Sigmoid colon (tissue), 4 donors: ENCODE results near the gene FLG.

ENCODE experiments used
- CTCF ChIP-seq, 4 experiments: fragments of 450-650 bp in 3 of 4; fragments of 200-600 bp in 1 of 4; IDR thresholded peaks; one replicate each; pipeline ENCODE4 v1.5.1; 2016 to 2019; ENCODE audit warnings: antibody characterized with exemption in 4 of 4, mild to moderate bottlenecking in 3 of 4, moderate library complexity in 2 of 4
- POLR2AphosphoS5 ChIP-seq, 4 donors: sonication (generic); formaldehyde crosslinking; IDR thresholded peaks; one replicate each; pipeline ENCODE4 v1.6.1; 2017; ENCODE audit warnings: antibody characterized with exemption in 4 of 4

DNA sequence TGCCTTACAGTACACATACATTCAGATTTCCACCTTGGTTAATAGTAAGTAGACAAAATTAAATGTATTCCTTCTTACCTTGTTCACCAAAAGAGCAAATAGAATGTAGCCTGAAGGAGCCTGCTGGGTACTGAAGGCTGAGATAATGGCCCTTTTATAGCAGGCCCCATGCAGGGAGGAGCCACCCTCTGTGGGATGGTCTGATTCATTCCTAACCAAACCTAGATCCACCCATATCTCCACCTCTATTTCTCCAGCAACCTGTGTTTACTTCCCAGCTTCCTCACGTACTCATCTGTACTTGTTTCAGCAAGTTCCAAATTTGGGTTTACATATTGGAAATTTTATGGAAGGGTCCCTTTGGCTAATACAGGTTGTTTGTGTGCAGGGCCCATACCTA lies at the start of gene FLG:
- no peak for TF ChIP-seq POLR2AphosphoS5 (IDR thresholded peaks at IDR 0.05)
- TF ChIP-seq CTCF (IDR thresholded peaks at IDR 0.05), result no peak
